Progenitor cell of endocrine pancreas (in vitro differentiated cells): ENCODE results near the gene TM2D3. TPM values are rescaled to one million over a fixed set of nuclear protein-coding genes. Genes with fewer than 3 reads are reported as not detected.

ENCODE experiments used
- DNase-seq: peaks from one replicate; pipeline ENCODE4 v3.0.0; 2021; ENCODE audit warnings: low spot score; ENCODE audit not compliant: unreplicated experiment
- H3K27ac Mint-ChIP-seq: 2 replicates; pipeline ENCODE4 v1.8.0; 2021; ENCODE audit warnings: mild to moderate bottlenecking, moderate library complexity, mixed read lengths
- H3K27me3 Mint-ChIP-seq: 2 replicates; pipeline ENCODE4 v1.8.0; 2021; ENCODE audit warnings: mixed read lengths
- H3K36me3 Mint-ChIP-seq: 2 replicates; pipeline ENCODE4 v1.8.0; 2022; ENCODE audit warnings: mixed read lengths; ENCODE audit not compliant: insufficient read depth
- H3K4me1 Mint-ChIP-seq: 2 replicates; pipeline ENCODE4 v1.8.0; 2021; ENCODE audit warnings: low read depth, mixed read lengths
- H3K4me3 Mint-ChIP-seq: 2 replicates; pipeline ENCODE4 v1.8.0; 2021; ENCODE audit warnings: low read depth, mild to moderate bottlenecking, moderate library complexity, mixed read lengths
- H3K9me3 Mint-ChIP-seq: 2 replicates; pipeline ENCODE4 v1.8.0; 2021; ENCODE audit warnings: low read depth, mixed read lengths
- total RNA-seq: library from RNA; stranded (reverse); gene quantifications from 2 replicates; pipeline ENCODE4 v1.2.1, GENCODE V29; 2021
- TF ChIP-seq, protein P1 (sequence below): fragments of 200-600 bp; sonication (generic); IDR thresholded peaks from one replicate; pipeline ENCODE4 v1.5.0; 2021; ENCODE audit warnings: antibody characterized with exemption, mild to moderate bottlenecking; ENCODE audit not compliant: unreplicated experiment

The TM2D3 gene
- total RNA-seq, 1 donor from 2014 or later, result 49.3 TPM

DNA sequence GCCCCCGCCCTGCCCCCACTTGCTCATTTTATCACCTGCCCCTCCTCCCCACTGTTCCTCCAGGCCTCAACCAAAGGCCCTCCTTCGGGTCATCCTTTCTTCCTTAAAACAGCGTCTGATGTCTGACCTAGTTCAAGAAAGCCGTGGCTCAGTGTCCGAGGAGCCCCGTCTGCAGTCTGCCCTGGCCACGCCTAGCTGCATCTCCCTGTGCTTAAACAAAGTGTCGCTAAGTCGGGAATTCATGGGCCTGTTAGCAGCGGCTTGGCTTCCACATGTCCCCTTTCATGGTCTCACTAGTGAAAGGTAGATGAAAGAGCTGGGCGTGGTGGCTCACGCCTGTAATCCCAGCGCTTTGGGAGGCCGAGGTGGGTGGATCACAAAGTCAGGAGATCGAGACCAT is 41.2 kb downstream of the TM2D3 start:
- no peak for DNase-seq
- Mint-ChIP-seq H3K4me1 (peaks cover 4% of the 10 kb centered on the region), H3K4me3 (no peak overlapping the region), H3K27ac (no peak overlapping the region), H3K27me3 (peaks cover 13% of the 10 kb centered on the region), H3K36me3 (no peaks in the 10 kb centered on the region), H3K9me3 (no peaks in the 10 kb centered on the region)
- TF ChIP-seq, protein P1, sequence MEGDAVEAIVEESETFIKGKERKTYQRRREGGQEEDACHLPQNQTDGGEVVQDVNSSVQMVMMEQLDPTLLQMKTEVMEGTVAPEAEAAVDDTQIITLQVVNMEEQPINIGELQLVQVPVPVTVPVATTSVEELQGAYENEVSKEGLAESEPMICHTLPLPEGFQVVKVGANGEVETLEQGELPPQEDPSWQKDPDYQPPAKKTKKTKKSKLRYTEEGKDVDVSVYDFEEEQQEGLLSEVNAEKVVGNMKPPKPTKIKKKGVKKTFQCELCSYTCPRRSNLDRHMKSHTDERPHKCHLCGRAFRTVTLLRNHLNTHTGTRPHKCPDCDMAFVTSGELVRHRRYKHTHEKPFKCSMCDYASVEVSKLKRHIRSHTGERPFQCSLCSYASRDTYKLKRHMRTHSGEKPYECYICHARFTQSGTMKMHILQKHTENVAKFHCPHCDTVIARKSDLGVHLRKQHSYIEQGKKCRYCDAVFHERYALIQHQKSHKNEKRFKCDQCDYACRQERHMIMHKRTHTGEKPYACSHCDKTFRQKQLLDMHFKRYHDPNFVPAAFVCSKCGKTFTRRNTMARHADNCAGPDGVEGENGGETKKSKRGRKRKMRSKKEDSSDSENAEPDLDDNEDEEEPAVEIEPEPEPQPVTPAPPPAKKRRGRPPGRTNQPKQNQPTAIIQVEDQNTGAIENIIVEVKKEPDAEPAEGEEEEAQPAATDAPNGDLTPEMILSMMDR, result no peak

DNA sequence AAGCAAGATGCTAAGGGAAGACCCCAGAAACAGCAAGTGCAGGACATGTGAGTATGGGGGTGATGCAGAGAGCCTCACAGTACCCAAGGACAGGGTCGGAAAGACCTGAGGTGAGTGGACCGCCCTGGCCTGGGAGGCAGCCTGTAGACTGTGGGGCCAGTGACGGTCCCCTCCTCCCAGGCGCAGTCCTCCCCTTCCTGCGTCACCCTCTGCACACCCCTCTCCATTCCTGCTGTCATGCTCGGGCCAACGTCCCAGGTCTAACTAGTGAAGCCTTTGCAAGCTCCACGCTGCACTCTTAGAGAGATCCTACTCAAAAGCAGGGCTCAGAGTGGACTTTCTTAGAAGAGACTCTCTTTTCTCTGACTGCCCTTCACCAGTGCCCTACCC is 41.6 kb downstream of the TM2D3 start:
- TF ChIP-seq, protein P1, result no peak
- DNase-seq, result no peak
- no peaks in the 10 kb centered on the region for H3K9me3 Mint-ChIP-seq
- no peak overlapping the region for H3K27ac Mint-ChIP-seq
- H3K4me1 Mint-ChIP-seq, result no peaks in the 10 kb centered on the region
- H3K27me3 Mint-ChIP-seq, result peaks cover 13% of the 10 kb centered on the region
- no peak overlapping the region for H3K4me3 Mint-ChIP-seq
- H3K36me3 Mint-ChIP-seq, result no peaks in the 10 kb centered on the region

GRCh38 chr15:101609742-101610610 is 42.2 kb downstream of the TM2D3 start:
- TF ChIP-seq, protein P1, result no peak
- H3K36me3 Mint-ChIP-seq, result no peaks in the 10 kb centered on the region
- H3K4me1 Mint-ChIP-seq, result no peaks in the 10 kb centered on the region
- no peak overlapping the region for H3K4me3 Mint-ChIP-seq
- no peak overlapping the region for H3K27ac Mint-ChIP-seq
- no peak for DNase-seq
- H3K9me3 Mint-ChIP-seq, result no peaks in the 10 kb centered on the region
- peaks cover 11% of the 10 kb centered on the region for H3K27me3 Mint-ChIP-seq

- no peaks in the 10 kb centered on the region for H3K4me1 Mint-ChIP-seq
- H3K36me3 Mint-ChIP-seq, result no peaks in the 10 kb centered on the region
- no peak for DNase-seq
- TF ChIP-seq, protein P1, result no peak
- H3K4me3 Mint-ChIP-seq, result no peak overlapping the region
- peaks cover 4% of the 10 kb centered on the region for H3K9me3 Mint-ChIP-seq
- H3K27ac Mint-ChIP-seq, result no peak overlapping the region
- peaks cover 9% of the 10 kb centered on the region for H3K27me3 Mint-ChIP-seq
These were observed 44.0 kb downstream of the TM2D3 start for GRCh38 chr15:101608201-101608600.

DNA sequence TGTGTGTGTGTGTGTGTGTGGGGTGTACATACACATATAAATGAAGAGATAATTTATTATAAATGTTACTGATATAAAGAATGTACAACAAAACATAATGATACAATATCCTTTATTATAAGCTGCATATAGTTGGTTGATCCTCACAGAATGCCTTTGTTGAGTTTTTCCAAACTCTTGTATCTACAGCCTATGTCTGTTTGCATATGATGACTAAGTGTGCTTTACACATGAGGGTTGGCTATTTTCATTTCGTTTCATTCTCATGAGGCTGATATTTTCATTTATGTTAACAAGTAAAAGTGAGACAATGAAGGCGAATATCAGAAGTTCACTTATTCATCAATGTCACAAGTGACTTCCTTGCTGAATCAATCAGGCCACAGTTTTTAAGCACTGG is 45.1 kb downstream of the TM2D3 start:
- no peaks in the 10 kb centered on the region for H3K36me3 Mint-ChIP-seq
- H3K4me3 Mint-ChIP-seq, result no peak overlapping the region
- peaks cover 4% of the 10 kb centered on the region for H3K9me3 Mint-ChIP-seq
- TF ChIP-seq, protein P1, result no peak
- no peaks in the 10 kb centered on the region for H3K4me1 Mint-ChIP-seq
- peaks cover 8% of the 10 kb centered on the region for H3K27me3 Mint-ChIP-seq
- no peak overlapping the region for H3K27ac Mint-ChIP-seq
- no peak for DNase-seq
